Measurements from ENCODE around the gene CCDC182.

The CCDC182 gene

GRCh38 chr17:57745242-57745641 is at the start of gene CCDC182:
TSS of gene CCDC182 (minus strand) at chr17:57745299. CDS start at chr17:57745272, 27 bp downstream.
- DNase-seq (ENCODE audit: low read depth, low spot score), result no peak

GRCh38 chr17:57794841-57795240 is 49.7 kb upstream of the CCDC182 start:
- DNase-seq (ENCODE audit: low read depth, low spot score), result no peak

- no peak for DNase-seq (ENCODE audit: low read depth, low spot score)
These were observed 43.6 kb upstream of the CCDC182 start for GRCh38 chr17:57788725-57789124.

- no peak for DNase-seq (ENCODE audit: low read depth, low spot score)
These were observed 39.9 kb upstream of the CCDC182 start for GRCh38 chr17:57785022-57785421.

GRCh38 chr17:57784226-57784895 is 39.3 kb upstream of the CCDC182 start:
- DNase-seq (ENCODE audit: low read depth, low spot score), result no peak

GRCh38 chr17:57783338-57783742 is 38.2 kb upstream of the CCDC182 start:
- DNase-seq (ENCODE audit: low read depth, low spot score), result peak; percentile 50

- DNase-seq (ENCODE audit: low read depth, low spot score), result no peak
These were observed 37.7 kb upstream of the CCDC182 start for GRCh38 chr17:57782647-57783337.

GRCh38 chr17:57782062-57782490 is 37.0 kb upstream of the CCDC182 start:
- no peak for DNase-seq (ENCODE audit: low read depth, low spot score)

GRCh38 chr17:57781386-57782061 is 36.4 kb upstream of the CCDC182 start:
- no peak for DNase-seq (ENCODE audit: low read depth, low spot score)

- no peak for DNase-seq (ENCODE audit: low read depth, low spot score)
These were observed 34.6 kb upstream of the CCDC182 start for GRCh38 chr17:57779706-57780105.

- no peak for DNase-seq (ENCODE audit: low read depth, low spot score)
These were observed 33.2 kb upstream of the CCDC182 start for GRCh38 chr17:57778306-57778705.

- no peak for DNase-seq (ENCODE audit: low read depth, low spot score)
These were observed 31.3 kb upstream of the CCDC182 start for GRCh38 chr17:57776366-57776765.

- no peak for DNase-seq (ENCODE audit: low read depth, low spot score)
These were observed 29.8 kb upstream of the CCDC182 start for GRCh38 chr17:57774872-57775271.

- DNase-seq (ENCODE audit: low read depth, low spot score), result no peak
These were observed 28.5 kb upstream of the CCDC182 start for GRCh38 chr17:57773557-57773956.

- DNase-seq (ENCODE audit: low read depth, low spot score), result no peak
These were observed 27.7 kb upstream of the CCDC182 start for GRCh38 chr17:57772774-57773173.

GRCh38 chr17:57767561-57767960 is 22.5 kb upstream of the CCDC182 start:
- no peak for DNase-seq (ENCODE audit: low read depth, low spot score)

GRCh38 chr17:57766318-57766943 is 21.3 kb upstream of the CCDC182 start:
- no peak for DNase-seq (ENCODE audit: low read depth, low spot score)

- no peak for DNase-seq (ENCODE audit: low read depth, low spot score)
These were observed 17.6 kb upstream of the CCDC182 start for GRCh38 chr17:57762452-57763395.

GRCh38 chr17:57761887-57762286 is 16.8 kb upstream of the CCDC182 start:
- DNase-seq (ENCODE audit: low read depth, low spot score), result no peak

GRCh38 chr17:57760046-57760445 is 14.9 kb upstream of the CCDC182 start:
- DNase-seq (ENCODE audit: low read depth, low spot score), result no peak

GRCh38 chr17:57758654-57759053 is 13.6 kb upstream of the CCDC182 start:
- DNase-seq (ENCODE audit: low read depth, low spot score), result no peak
